Keratinocyte (primary cell): Measurements from ENCODE around the gene BMS1. TPM values are rescaled to one million over a fixed set of nuclear protein-coding genes. Genes with fewer than 3 reads are reported as not detected.

Experiments used
- DNase-seq: peaks from one replicate; pipeline ENCODE4 v3.0.0-alpha.2; 2011; ENCODE audit warnings: low read depth, missing footprints, low spot score
- FAIRE-seq: peaks from 2 replicates; lab custom pipeline; 2011; peaks lifted over from hg19 to GRCh38; lab: Jason Lieb, UNC
- H2AFZ ChIP-seq: 2 replicates; pipeline ENCODE4 v1.6.0; 2012; ENCODE audit warnings: low read length, control low read depth, inconsistent platforms; ENCODE audit not compliant: control insufficient read depth
- H3K27ac ChIP-seq: 2 replicates; pipeline ENCODE4 v1.5.1; 2011; ENCODE audit warnings: low read length; ENCODE audit not compliant: control insufficient read depth, insufficient read depth
- H3K27me3 ChIP-seq: 3 replicates; pipeline ENCODE4 v1.6.0; 2011; ENCODE audit warnings: low read length; ENCODE audit not compliant: control insufficient read depth, insufficient read depth; ENCODE audit errors: extremely low read depth
- H3K36me3 ChIP-seq, 2 experiments: 2 replicates in 1 of 2; 3 replicates in 1 of 2; pipeline ENCODE4 v1.5.1; 2011; ENCODE audit warnings: low read length in 2 of 2, mild to moderate bottlenecking in 1 of 2; ENCODE audit not compliant: control insufficient read depth in 2 of 2, insufficient read depth in 2 of 2; ENCODE audit errors: extremely low read depth in 1 of 2
- H3K4me1 ChIP-seq: 3 replicates; pipeline ENCODE4 v1.5.1; 2011; ENCODE audit warnings: low read length; ENCODE audit not compliant: control insufficient read depth, insufficient read depth; ENCODE audit errors: extremely low read depth
- H3K4me2 ChIP-seq: 3 replicates; pipeline ENCODE4 v1.6.0; 2011; ENCODE audit warnings: low read depth, low read length; ENCODE audit not compliant: control insufficient read depth, insufficient read depth; ENCODE audit errors: extremely low read depth
- H3K4me3 ChIP-seq, 3 experiments: fragments of 200-600 bp in 1 of 3; sonication (generic) in 1 of 3; 2 replicates in 2 of 3; 3 replicates in 1 of 3; pipeline ENCODE4 v1.5.1; 2011 to 2016; ENCODE audit warnings: low read length in 3 of 3, mild to moderate bottlenecking in 3 of 3, control low read depth in 2 of 3, inconsistent platforms in 1 of 3, low read depth in 1 of 3, mixed read lengths in 1 of 3, mixed run types in 1 of 3, moderate library complexity in 1 of 3; ENCODE audit not compliant: control insufficient read depth in 2 of 3, insufficient read depth in 2 of 3; ENCODE audit errors: extremely low read depth in 1 of 3
- H3K79me2 ChIP-seq: 2 replicates; pipeline ENCODE4 v1.6.0; 2012; ENCODE audit warnings: low read length; ENCODE audit not compliant: control insufficient read depth, insufficient read depth
- H3K9ac ChIP-seq: 3 replicates; pipeline ENCODE4 v1.6.0; 2011; ENCODE audit warnings: low read length; ENCODE audit not compliant: control insufficient read depth, insufficient read depth; ENCODE audit errors: extremely low read depth
- H3K9me1 ChIP-seq: 3 replicates; pipeline ENCODE4 v1.6.0; 2011; ENCODE audit warnings: low read length; ENCODE audit not compliant: control insufficient read depth, insufficient read depth; ENCODE audit errors: extremely low read depth
- H3K9me3 ChIP-seq: 2 replicates; pipeline ENCODE4 v1.5.1; 2012; ENCODE audit warnings: low read depth, low read length; ENCODE audit not compliant: control insufficient read depth
- H4K20me1 ChIP-seq: 3 replicates; pipeline ENCODE4 v1.6.0; 2011; ENCODE audit warnings: low read length; ENCODE audit not compliant: control insufficient read depth, insufficient read depth; ENCODE audit errors: extremely low read depth
- CTCF ChIP-seq, 3 experiments: IDR thresholded peaks in 1 of 3; conservative IDR thresholded peaks in 1 of 3; optimal IDR thresholded peaks in 1 of 3; 2 replicates in 2 of 3; 3 replicates in 1 of 3; pipeline versions ENCODE3 to v1.5.1; 2011; ENCODE audit warnings: low read length in 3 of 3, mild to moderate bottlenecking in 3 of 3, moderate library complexity in 2 of 3, control low read depth in 1 of 3, inconsistent platforms in 1 of 3; ENCODE audit not compliant: insufficient read depth in 2 of 3; ENCODE audit errors: extremely low read depth in 1 of 3
- EZH2 ChIP-seq: IDR thresholded peaks from one replicate; pipeline ENCODE4 v1.6.1; 2012; ENCODE audit warnings: inconsistent platforms, mild to moderate bottlenecking, low read length, moderate library complexity
- dilution Hi-C: fragments of 300-500 bp; cut with MboI; formaldehyde crosslinking; loops from one replicate; pipeline ENCODE4 v1.7.0; 2020; ENCODE audit warnings: low sequenced_read_pairs; ENCODE audit not compliant: extremely low pct_ligation_motif_present
- polyA plus RNA-seq, 5 experiments: library from polyadenylated mRNA; depleted of rRNA in 3 of 5; stranded (reverse) in 3 of 5; stranded (forward) in 1 of 5; unstranded in 1 of 5; fragments of >200 nt; gene quantifications; 1 replicate in 1 of 5; 2 replicates in 3 of 5; 3 replicates in 1 of 5; pipeline versions ENCODE4 v1.2.1 to v1.2.3, GENCODE V29; 2011 to 2012; ENCODE audit warnings: missing spikeins in 2 of 5, low read depth in 1 of 5, low replicate concordance in 1 of 5

The BMS1 gene
- polyA plus RNA-seq, 1 donor (not counting 4 experiments of a cell fraction or from before 2014, with no cell fraction given): 11.4 TPM

GRCh38 chr10:42875798-42876341 lies 93.3 kb downstream of the BMS1 start:
- no peak overlapping the region for H3K27ac ChIP-seq
- DNase-seq (no peak), FAIRE-seq (no peak)
- H3K79me2 ChIP-seq: no peaks in the 10 kb centered on the region
- H3K9me1 ChIP-seq: no peaks in the 10 kb centered on the region
- H3K9ac ChIP-seq: no peak overlapping the region
- no peak overlapping the region for H2AFZ ChIP-seq
- H4K20me1 ChIP-seq: no peaks in the 10 kb centered on the region
- no peak overlapping the region for H3K4me3 ChIP-seq
- no peaks in the 10 kb centered on the region for H3K27me3 ChIP-seq
- dilution Hi-C loops: no loop called here
- TF ChIP-seq EZH2 (no peak), CTCF (optimal IDR thresholded peaks at IDR 0.05 in 1 of 3, IDR thresholded peaks at IDR 0.05 in 1 of 3, conservative IDR thresholded peaks at IDR 0.05 in 1 of 3; ENCODE audit: extremely low read depth in 1 of 3, insufficient read depth in 2 of 3, low read length in 3 of 3) (no peak)
- H3K4me2 ChIP-seq: no peak overlapping the region
- no peaks in the 10 kb centered on the region for H3K9me3 ChIP-seq
- no peaks in the 10 kb centered on the region for H3K4me1 ChIP-seq
- H3K36me3 ChIP-seq: no peaks in the 10 kb centered on the region

- Histone ChIP-seq H3K4me1 (no peaks in the 10 kb centered on the region), H4K20me1 (no peaks in the 10 kb centered on the region), H2AFZ (no peak overlapping the region), H3K9me1 (no peaks in the 10 kb centered on the region), H3K27me3 (no peaks in the 10 kb centered on the region), H3K27ac (no peak overlapping the region), H3K9me3 (no peaks in the 10 kb centered on the region), H3K36me3 (no peaks in the 10 kb centered on the region), H3K4me3 (no peak overlapping the region), H3K4me2 (no peak overlapping the region), H3K79me2 (no peaks in the 10 kb centered on the region), H3K9ac (no peak overlapping the region)
- FAIRE-seq: no peak
- no peak for DNase-seq
- dilution Hi-C loops: no loop called here
- no peak for TF ChIP-seq EZH2
- no peak for TF ChIP-seq CTCF (optimal IDR thresholded peaks at IDR 0.05 in 1 of 3, IDR thresholded peaks at IDR 0.05 in 1 of 3, conservative IDR thresholded peaks at IDR 0.05 in 1 of 3; ENCODE audit: extremely low read depth in 1 of 3, insufficient read depth in 2 of 3, low read length in 3 of 3)
These were observed 93.9 kb downstream of the BMS1 start for GRCh38 chr10:42876476-42876875.
